Hepatocyte (in vitro differentiated cells): ENCODE results near the gene SCTR.

Source experiments
- CTCF ChIP-seq: fragments of 200-600 bp; sonication (generic); IDR thresholded peaks from 2 replicates; pipeline ENCODE4 v1.5.1; 2016; ENCODE audit warnings: antibody characterized with exemption, mild to moderate bottlenecking; ENCODE audit not compliant: poor library complexity
- EZH2 ChIP-seq: fragments of 200-600 bp; sonication (generic); IDR thresholded peaks from 2 replicates; pipeline ENCODE4 v1.6.1; 2016; ENCODE audit warnings: antibody characterized with exemption, mild to moderate bottlenecking, borderline replicate concordance
- EZH2phosphoT487 ChIP-seq: fragments of 200-600 bp; sonication (generic); IDR thresholded peaks from one replicate; pipeline ENCODE4 v1.6.1; 2018; ENCODE audit warnings: antibody characterized with exemption, mild to moderate bottlenecking, low read depth, moderate library complexity; ENCODE audit not compliant: unreplicated experiment, severe bottlenecking

DNA sequence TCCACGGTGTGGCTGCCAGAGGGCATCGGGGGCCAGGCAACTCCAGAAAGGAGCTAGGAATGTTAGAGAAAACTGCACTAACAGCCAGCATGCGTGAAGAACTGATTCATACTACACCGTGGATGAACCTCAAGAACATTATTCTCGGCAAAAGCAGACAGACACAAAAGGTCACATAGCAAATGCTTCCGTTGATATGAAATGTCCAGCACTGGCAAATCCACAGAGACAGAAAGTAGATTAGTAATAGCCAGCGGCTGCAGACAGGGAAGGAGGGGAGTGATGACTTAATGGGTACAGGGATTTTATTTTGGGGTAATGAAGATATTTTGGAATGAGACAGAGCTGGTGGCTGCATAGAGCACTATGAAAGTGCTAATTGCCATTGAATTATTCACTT is 37.4 kb downstream of the SCTR start:
- TF ChIP-seq CTCF (no peak), EZH2 (no peak), EZH2phosphoT487 (no peak)
